Cardiac septum (tissue), 1 donor: ENCODE data around the gene STK33. TPM values are rescaled to one million over a fixed set of nuclear protein-coding genes. Genes with fewer than 3 reads are reported as not detected.
"Not testable (repeated sequence)": the region's sequence is repeated elsewhere in the genome, so short reads cannot be mapped to it uniquely, and the experiment has no call there.

ENCODE experiments used
- DNase-seq: peaks from one replicate; pipeline ENCODE4 v3.0.0-alpha.2; 2020; ENCODE audit warnings: low spot score
- intact Hi-C: fragments of 100-400 bp; cut with DNase I; formaldehyde crosslinking; loops from one replicate; pipeline ENCODE4 v1.14.0; 2022
- total RNA-seq: library from RNA; stranded (reverse); fragmentation: NEBNext Ultra II Directional; extraction: Animal tissue kit (Norgen Biotek cat#: 25700); gene quantifications from one replicate; pipeline ENCODE4 v1.2.1, GENCODE V29; 2021
- donor health status: DM: no; HTN: no; CAD: no.

STK33 gene
- total RNA-seq, 1 donor from 2014 or later: 24.8 TPM

- intact Hi-C loops, DNase-seq: not testable (repeated sequence)
These were observed 126.2 kb downstream of the STK33 start for GRCh38 chr11:8467806-8468205.

DNA sequence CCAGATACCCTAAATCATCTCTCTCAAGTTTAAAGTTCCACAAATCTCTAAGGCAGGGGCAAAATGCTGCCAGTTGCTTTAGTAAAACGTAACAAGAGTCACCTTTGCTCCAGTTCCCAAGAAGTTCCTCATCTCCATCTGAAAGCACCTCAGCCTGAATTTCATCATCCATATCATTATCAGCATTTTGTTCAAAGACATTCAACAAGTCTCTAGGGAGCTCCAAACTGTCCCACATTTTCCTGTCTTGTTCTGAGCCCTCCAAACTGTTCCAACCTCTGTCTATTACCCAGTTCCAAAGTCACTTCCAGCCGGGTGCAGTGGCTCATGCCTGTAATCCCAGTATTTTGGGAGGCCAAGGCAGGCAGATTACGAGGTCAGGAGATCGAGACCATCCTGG, 126.7 kb downstream of the STK33 start:
- intact Hi-C loops, DNase-seq: not testable (repeated sequence)

GRCh38 chr11:8466884-8467283, 127.1 kb downstream of the STK33 start:
- DNase-seq, intact Hi-C loops: not testable (repeated sequence)

- DNase-seq: no peak
- intact Hi-C loops: no loop called here
These were observed 134.2 kb downstream of the STK33 start for GRCh38 chr11:8459711-8460399.

DNA sequence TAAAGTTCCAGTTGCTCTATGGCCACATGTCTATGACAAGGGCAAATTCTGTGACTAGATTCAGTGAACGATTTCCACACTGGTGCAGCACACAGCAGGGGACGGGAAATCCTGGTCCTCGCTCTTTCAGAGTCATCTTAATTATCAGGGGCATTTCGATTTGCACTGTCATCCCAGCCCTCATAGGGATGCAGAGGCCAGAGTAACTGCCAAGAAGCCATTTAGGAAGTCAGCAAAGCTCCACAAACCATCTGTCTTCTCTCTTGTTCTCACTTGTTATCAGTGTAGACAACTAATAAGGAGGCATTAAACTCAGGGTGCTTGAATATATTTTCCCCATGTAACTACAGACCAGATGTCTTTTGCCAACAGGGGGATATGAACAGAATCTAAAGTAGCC, 151.7 kb downstream of the STK33 start:
- no peak for DNase-seq
- intact Hi-C loops: no loop called here

DNA sequence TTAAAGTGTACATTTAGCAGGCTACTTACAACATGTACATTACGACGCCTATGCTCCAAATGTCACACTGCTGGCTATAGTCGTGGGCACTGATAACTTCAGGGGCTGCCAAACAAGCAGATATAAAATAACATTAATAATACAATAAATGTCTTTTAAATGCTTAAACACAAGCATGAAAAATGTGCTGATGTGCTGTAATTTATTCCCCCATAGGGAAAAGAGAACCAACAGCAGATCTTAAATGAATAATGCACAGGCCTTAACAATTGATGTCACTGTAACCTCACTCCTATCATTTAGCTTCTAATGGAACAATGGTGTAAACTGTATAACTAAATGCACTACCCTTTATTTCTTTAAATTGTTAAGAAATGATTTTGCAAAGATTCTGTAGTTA, 153.4 kb downstream of the STK33 start:
- intact Hi-C loops: no loop called here
- DNase-seq: no peak

- no peak for DNase-seq
- intact Hi-C loops: no loop called here
These were observed 164.5 kb downstream of the STK33 start for GRCh38 chr11:8429483-8429882.

GRCh38 chr11:8426076-8426475, 168.0 kb downstream of the STK33 start:
- intact Hi-C loops: no loop called here
- no peak for DNase-seq

DNA sequence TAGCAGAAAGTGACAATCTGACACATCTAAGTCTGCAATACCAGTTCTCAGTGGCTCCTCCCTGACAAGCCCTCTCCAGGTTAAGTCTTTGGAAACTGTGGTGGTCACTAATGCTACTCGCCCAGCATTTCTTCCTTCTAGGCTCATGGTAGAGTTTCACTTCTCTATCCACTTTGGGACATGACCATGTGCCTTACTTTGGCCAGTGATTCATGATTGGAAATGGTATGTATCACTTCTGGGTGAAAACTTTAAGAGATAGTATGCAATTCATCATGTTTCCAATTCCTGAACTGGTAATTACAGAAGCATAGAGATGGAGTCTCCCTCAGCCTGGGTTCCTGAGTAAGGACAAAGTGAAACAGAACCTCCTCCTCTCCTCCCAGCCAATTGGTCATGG, 178.8 kb downstream of the STK33 start:
- DNase-seq: no peak
- intact Hi-C loops: no loop called here

- intact Hi-C loops: no loop called here
- DNase-seq: no peak
These were observed 185.7 kb downstream of the STK33 start for GRCh38 chr11:8408151-8408941.

- DNase-seq: no peak
- intact Hi-C loops: no loop called here
These were observed 190.7 kb downstream of the STK33 start for GRCh38 chr11:8403310-8403709.

DNA sequence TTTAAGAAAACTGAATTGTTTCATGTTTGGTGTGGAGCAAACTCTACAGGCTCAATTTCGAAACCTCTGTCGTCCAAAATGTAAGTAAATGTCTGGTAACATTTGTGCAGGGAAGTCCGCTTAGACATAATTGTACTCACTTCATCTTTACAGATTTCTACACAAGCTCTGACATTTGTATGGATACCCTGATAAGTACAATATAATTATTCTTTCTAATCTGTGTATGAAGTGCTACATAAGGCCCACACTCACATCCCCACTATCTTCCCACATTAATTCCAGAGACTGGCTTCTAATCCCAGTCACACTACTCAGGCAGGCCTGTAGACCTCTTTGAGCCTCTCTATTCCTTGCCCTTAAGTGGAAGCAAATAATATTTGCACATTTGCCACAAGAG, 201.1 kb downstream of the STK33 start:
- intact Hi-C loops: no loop called here
- DNase-seq: no peak

DNA sequence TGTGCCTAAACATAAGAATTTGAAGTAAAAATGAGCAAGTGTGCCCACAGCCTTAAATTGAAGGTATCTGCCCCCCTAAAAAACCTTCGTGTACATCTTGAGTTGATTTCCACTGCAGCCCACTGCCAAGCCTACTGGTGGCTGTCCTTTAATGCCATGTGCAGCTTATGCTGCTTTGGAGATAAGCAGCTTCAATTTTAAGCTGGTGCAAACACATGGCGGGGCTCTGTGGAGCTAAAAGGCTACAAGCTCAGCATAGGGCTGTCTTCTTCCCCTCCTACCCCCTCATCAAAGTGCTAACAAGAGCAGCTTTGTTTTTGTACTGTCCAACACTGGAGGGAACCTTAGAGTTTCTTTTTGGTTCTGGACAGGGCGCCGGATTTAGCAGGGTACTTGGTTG, 201.9 kb downstream of the STK33 start:
- intact Hi-C loops: no loop called here
- DNase-seq: no peak

- intact Hi-C loops: no loop called here
- DNase-seq: no peak
These were observed 203.0 kb downstream of the STK33 start for GRCh38 chr11:8390851-8391612.

DNA sequence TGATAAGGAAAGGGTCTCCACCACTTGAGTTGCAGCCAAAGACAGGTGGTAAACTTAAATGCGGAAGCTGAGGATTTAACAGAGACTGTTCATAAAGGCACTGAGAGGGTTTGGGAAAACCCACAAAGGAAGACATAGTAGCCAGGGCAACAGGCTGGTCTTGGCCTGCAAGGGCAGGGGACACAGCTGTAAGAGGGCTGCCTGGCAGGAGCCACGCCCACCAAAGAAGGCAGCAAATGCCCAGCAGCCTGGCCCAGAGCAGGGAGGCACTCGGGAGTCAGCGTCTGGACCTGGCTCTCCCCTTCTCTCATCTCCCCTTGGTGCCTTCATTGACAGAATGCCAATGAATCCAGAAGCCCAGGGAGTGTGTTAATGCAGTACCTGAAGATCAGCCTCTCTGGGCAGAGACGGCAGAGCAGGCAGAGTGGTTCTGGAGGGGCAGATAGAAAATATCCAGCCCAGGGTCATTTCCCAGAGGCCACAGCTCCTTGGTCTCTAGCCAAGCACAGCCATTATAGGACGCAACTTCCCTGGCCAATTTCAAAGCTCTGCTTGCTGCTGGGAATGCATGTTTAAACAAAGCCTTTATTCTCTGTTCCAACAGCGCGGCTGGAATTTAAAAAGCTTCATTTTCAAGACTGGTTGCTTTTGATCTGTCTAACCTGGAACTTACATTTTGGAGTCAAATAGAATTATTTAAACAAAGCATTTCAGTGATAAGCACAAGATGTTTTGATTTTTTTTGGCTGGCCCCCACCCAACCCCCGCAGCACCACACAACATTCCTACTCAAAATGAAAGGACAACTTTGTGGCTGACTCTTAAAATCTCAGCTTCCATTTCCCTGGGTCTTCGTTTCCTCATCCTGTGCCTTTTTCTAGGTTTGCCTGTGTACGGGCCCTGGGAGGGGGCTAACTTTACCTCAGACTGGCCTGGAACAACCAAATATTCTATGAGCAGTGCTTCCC, 204.7 kb downstream of the STK33 start:
- no peak for DNase-seq
- intact Hi-C loops: no loop called here

DNA sequence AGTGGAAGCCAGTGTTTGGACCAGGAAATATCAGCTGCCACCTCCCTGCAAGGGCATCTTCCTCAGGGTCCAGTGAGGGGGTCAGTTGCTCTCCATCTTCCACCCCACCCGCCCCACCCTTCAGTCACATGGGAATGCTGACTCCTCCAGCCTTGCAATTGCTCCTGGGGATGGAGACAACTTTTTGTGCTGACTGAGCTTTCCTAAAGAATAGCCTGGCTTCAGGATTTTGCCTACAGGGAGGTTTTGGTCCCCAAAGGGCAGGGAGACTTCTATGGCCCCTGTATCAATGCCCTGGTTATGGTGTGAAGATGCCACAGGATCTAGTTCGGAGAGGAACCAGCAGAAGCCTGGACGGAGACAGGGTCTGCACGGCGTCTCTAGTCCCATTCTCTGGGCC, 206.3 kb downstream of the STK33 start:
- intact Hi-C loops: no loop called here
- DNase-seq: no peak

DNA sequence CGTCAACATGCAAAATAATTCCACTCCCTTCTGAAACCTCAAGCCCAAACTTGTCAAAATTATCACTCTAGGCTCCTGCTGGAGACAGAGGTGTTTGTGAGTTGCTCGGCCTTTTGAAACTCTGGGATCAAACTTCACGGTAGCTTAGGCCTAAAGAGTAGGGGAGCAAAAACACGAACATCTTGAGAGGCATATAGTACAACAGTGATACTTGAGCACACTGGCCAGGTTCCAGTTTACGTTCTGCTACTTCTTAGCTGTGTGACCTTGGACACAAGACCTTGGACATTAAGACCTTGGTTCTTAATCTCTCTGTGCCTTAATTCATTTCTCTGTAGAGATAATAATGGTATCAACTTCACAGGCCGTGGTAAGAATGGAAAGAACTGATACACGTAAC, 206.9 kb downstream of the STK33 start:
- intact Hi-C loops: no loop called here
- no peak for DNase-seq

- intact Hi-C loops: no loop called here
- DNase-seq: no peak
These were observed 207.7 kb downstream of the STK33 start for GRCh38 chr11:8386134-8386864.
